ENCODE data around the gene VSIG10L.

VSIG10L gene

GRCh38 chr19:51318687-51319648, 23.0 kb downstream of the VSIG10L start:
- DNase-seq (ENCODE audit: low read depth in 2 of 3, low spot score in 2 of 3), result no peak

GRCh38 chr19:51317968-51318367, 24.0 kb downstream of the VSIG10L start:
- DNase-seq (ENCODE audit: low read depth in 2 of 3, low spot score in 2 of 3), result no peak

- no peak for DNase-seq (ENCODE audit: low read depth in 2 of 3, low spot score in 2 of 3)
Measured at GRCh38 chr19:51317376-51317775, 24.6 kb downstream of the VSIG10L start.

- no peak for DNase-seq (ENCODE audit: low read depth in 2 of 3, low spot score in 2 of 3)
Measured at GRCh38 chr19:51316688-51317087, 25.3 kb downstream of the VSIG10L start.

GRCh38 chr19:51311351-51312257, 30.3 kb downstream of the VSIG10L start, which contains the start of gene IGLON5:
TSS of gene IGLON5 (plus strand) at chr19:51311644. CDS start at chr19:51311848, 204 bp downstream.
- DNase-seq (ENCODE audit: low read depth in 2 of 3, low spot score in 2 of 3), result no peak

- DNase-seq (ENCODE audit: low read depth in 2 of 3, low spot score in 2 of 3), result no peak
Measured at GRCh38 chr19:51305479-51305878, 36.5 kb downstream of the VSIG10L start.

- no peak for DNase-seq (ENCODE audit: low read depth in 2 of 3, low spot score in 2 of 3)
Measured at GRCh38 chr19:51301266-51301665, 40.7 kb downstream of the VSIG10L start.

- no peak for DNase-seq (ENCODE audit: low read depth in 2 of 3, low spot score in 2 of 3)
Measured at GRCh38 chr19:51297406-51297805, 44.5 kb downstream of the VSIG10L start.

GRCh38 chr19:51296336-51297093, 45.4 kb downstream of the VSIG10L start:
- DNase-seq (ENCODE audit: low read depth in 2 of 3, low spot score in 2 of 3), result no peak

- DNase-seq (ENCODE audit: low read depth in 2 of 3, low spot score in 2 of 3), result no peak
Measured at GRCh38 chr19:51295382-51296126, 46.4 kb downstream of the VSIG10L start.

- no peak for DNase-seq (ENCODE audit: low read depth in 2 of 3, low spot score in 2 of 3)
Measured at GRCh38 chr19:51294977-51295375, 47.0 kb downstream of the VSIG10L start.

GRCh38 chr19:51294211-51294976, 47.5 kb downstream of the VSIG10L start:
- no peak for DNase-seq (ENCODE audit: low read depth in 2 of 3, low spot score in 2 of 3)

- DNase-seq (ENCODE audit: low read depth in 2 of 3, low spot score in 2 of 3), result no peak
Measured at GRCh38 chr19:51293571-51294210, 48.2 kb downstream of the VSIG10L start.

GRCh38 chr19:51292971-51293370, 49.0 kb downstream of the VSIG10L start:
- no peak for DNase-seq (ENCODE audit: low read depth in 2 of 3, low spot score in 2 of 3)

GRCh38 chr19:51289635-51290034, 52.3 kb downstream of the VSIG10L start:
- DNase-seq (ENCODE audit: low read depth in 2 of 3, low spot score in 2 of 3), result no peak

GRCh38 chr19:51285682-51286081, 56.3 kb downstream of the VSIG10L start:
- DNase-seq (ENCODE audit: low read depth in 2 of 3, low spot score in 2 of 3), result no peak

- no peak for DNase-seq (ENCODE audit: low read depth in 2 of 3, low spot score in 2 of 3)
Measured at GRCh38 chr19:51282335-51282734, 59.6 kb downstream of the VSIG10L start.

Data from activated CD8-positive, alpha-beta memory T cell treated with anti-CD3 and anti-CD28 coated beads for 48 hours (primary cell).